Mucosa of descending colon (tissue), 3 donors: Measurements from ENCODE around the gene ULK1. TPM values are rescaled to one million over a fixed set of nuclear protein-coding genes. Genes with fewer than 3 reads are reported as not detected.

Experiments used
- ATAC-seq: fragments of 200-7000 bp; cut with Tn5 transposase; one replicate; pipeline ENCODE4 v1.9.1; 2020; ENCODE audit warnings: mild to moderate bottlenecking, moderate library complexity
- DNase-seq, 3 donors: peaks; one replicate each; pipeline ENCODE4 v3.0.0-alpha.2; 2020
- H3K36me3 ChIP-seq: fragments of 200-600 bp; one replicate; pipeline ENCODE4 v1.8.0; 2021; ENCODE audit warnings: low read depth, mild to moderate bottlenecking
- H3K4me1 ChIP-seq: fragments of 200-600 bp; one replicate; pipeline ENCODE4 v1.8.0; 2021; ENCODE audit warnings: low read depth, mild to moderate bottlenecking
- H3K4me3 ChIP-seq: fragments of 200-600 bp; one replicate; pipeline ENCODE4 v1.8.0; 2021; ENCODE audit warnings: mild to moderate bottlenecking
- H3K9me3 ChIP-seq: fragments of 200-600 bp; one replicate; pipeline ENCODE4 v1.8.0; 2021; ENCODE audit warnings: mild to moderate bottlenecking
- intact Hi-C, 2 donors: fragments of 100-400 bp; cut with DNase I in 1 of 2; cut with micrococcal nuclease in 1 of 2; formaldehyde crosslinking; loops; one replicate each; pipeline versions ENCODE4 v1.11.0 to v1.11.1; 2022; cut with DNase I, micrococcal nuclease
- total RNA-seq, 3 donors: library from RNA; stranded (reverse); fragmentation: NEBNext Ultra II Directional in 2 of 3; extraction: Animal tissue kit (Norgen Biotek cat#: 25700) in 2 of 3; gene quantifications; one replicate each; pipeline versions ENCODE4 v1.2.1 to v1.2.4, GENCODE V29; 2021 to 2023
- TF ChIP-seq, protein P1 (sequence below): fragments of 200-600 bp; IDR thresholded peaks from one replicate; pipeline ENCODE4 v1.8.0; 2022; ENCODE audit warnings: antibody characterized with exemption, mild to moderate bottlenecking
- donor health status: DM: no; HTN: no; CAD: no; lungs with moderate emphysema.
- donor health status: DM: no; HTN: no; CAD: no.
- donor health status: DM: no; HTN: yes; CAD: no.

ULK1 gene
- total RNA-seq, 3 donors from 2014 or later = 20.0 to 60.4 (median 28.3) TPM

DNA sequence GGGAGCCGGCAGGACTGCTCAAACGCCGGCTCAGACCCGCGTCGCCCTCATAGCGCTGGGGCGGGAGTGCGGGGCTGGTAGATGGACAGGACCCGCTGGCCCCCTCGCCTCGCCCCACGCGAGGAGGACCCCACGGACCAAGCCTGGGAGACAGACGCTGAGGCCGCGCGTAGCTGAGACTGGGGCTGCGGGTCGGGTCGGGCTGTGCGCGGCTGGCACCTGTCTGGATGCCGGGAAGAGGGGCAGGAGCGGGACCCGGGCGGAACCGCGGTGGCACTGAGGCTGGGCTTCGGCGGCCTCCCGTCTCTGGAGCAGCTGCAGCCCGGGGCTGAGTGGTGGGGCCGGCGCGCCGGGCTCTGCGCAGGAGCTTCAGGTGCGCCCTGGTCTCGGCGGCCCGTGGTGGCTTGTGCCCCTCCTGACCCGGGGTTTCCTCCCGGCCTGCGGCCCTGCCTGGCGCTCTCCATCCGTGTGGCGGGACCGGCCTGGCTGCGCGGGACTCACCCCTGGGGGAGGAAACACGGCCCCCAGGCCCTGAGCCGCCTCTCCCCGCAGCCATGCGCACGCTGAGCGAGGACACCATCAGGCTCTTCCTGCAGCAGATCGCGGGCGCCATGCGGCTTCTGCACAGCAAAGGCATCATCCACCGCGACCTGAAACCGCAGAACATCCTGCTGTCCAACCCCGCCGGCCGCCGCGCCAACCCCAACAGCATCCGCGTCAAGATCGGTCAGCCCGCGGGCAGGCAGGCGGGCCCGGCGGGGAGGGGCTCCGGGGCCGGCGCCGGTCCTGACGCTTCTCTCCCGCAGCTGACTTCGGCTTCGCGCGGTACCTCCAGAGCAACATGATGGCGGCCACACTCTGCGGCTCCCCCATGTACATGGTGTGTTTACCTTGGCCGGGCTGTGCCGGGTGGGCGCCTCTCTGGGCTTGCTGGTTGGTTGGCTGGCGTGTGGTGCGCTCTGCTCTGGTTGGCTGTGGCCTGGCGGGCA lies 14.0 kb downstream of the ULK1 start:
- ATAC-seq = no peak

DNA sequence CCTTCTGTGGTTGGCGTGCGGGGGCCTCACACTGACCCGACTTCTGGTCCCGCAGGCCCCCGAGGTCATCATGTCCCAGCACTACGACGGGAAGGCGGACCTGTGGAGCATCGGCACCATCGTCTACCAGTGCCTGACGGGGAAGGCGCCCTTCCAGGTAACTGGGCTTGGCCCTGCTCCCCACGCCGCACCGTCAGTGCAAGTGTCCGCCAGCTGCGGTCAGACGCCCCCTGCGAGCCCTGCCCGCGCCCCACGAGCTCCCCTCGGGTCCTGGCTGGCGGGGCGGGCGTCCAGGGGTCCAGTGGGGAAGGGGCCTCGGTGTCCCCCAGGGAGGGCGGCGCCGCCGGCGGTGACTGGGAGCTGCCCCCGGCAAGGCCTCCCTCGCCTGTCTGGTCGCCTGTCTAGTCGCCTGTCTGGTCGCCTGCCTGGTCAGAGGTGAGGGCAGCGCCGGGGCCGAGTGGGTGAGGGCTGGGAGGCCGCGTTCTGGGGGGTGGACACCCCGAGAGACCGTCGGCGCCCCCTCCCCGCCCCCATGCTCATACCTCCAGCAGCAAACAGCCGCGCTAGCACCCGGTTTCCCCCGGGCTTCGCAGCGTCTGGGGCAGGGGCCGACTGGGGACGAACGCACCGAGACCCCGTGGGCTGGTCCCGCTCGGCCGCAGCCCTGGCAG lies 14.8 kb downstream of the ULK1 start:
- no peak overlapping the region for H3K4me3 ChIP-seq
- no peaks in the 10 kb centered on the region for H3K9me3 ChIP-seq
- no peaks in the 10 kb centered on the region for H3K4me1 ChIP-seq
- H3K36me3 ChIP-seq = peaks cover 9% of the 10 kb centered on the region
- ATAC-seq (no peak), DNase-seq (no peak)
- intact Hi-C loops = no loop called here
- TF ChIP-seq, protein P1, sequence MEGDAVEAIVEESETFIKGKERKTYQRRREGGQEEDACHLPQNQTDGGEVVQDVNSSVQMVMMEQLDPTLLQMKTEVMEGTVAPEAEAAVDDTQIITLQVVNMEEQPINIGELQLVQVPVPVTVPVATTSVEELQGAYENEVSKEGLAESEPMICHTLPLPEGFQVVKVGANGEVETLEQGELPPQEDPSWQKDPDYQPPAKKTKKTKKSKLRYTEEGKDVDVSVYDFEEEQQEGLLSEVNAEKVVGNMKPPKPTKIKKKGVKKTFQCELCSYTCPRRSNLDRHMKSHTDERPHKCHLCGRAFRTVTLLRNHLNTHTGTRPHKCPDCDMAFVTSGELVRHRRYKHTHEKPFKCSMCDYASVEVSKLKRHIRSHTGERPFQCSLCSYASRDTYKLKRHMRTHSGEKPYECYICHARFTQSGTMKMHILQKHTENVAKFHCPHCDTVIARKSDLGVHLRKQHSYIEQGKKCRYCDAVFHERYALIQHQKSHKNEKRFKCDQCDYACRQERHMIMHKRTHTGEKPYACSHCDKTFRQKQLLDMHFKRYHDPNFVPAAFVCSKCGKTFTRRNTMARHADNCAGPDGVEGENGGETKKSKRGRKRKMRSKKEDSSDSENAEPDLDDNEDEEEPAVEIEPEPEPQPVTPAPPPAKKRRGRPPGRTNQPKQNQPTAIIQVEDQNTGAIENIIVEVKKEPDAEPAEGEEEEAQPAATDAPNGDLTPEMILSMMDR = no peak

More for the DNA sequence above, 14.0 kb downstream of the ULK1 start:
- H3K9me3 ChIP-seq = no peaks in the 10 kb centered on the region
- intact Hi-C loops = no loop called here
- peaks cover 9% of the 10 kb centered on the region for H3K36me3 ChIP-seq
- no peaks in the 10 kb centered on the region for H3K4me1 ChIP-seq
- no peak overlapping the region for H3K4me3 ChIP-seq
- TF ChIP-seq, protein P1 = no peak
- DNase-seq = no peak

DNA sequence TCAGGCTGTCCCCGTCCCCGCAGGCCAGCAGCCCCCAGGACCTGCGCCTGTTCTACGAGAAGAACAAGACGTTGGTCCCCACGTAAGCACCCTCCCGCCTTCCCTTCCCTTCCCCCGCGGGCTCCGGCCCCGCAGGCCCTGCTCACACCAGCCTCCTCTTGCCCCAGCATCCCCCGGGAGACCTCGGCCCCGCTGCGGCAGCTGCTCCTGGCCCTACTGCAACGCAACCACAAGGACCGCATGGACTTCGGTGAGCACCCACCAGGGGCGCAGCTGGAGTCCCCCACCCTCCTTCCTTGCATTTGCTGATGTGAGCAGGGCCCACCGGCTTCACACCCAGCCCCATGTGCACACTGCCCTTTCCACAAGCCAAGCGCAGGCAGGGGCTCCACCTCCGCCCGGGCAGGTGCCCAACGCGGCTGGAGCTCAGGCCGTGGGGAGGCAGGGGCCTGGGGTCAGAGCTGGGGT lies 15.4 kb downstream of the ULK1 start:
- H3K4me3 ChIP-seq = no peak overlapping the region
- no peaks in the 10 kb centered on the region for H3K4me1 ChIP-seq
- TF ChIP-seq, protein P1 = no peak
- H3K9me3 ChIP-seq = no peaks in the 10 kb centered on the region
- DNase-seq = no peak
- peaks cover 9% of the 10 kb centered on the region for H3K36me3 ChIP-seq
- ATAC-seq = no peak
- intact Hi-C loops = no loop called here

DNA sequence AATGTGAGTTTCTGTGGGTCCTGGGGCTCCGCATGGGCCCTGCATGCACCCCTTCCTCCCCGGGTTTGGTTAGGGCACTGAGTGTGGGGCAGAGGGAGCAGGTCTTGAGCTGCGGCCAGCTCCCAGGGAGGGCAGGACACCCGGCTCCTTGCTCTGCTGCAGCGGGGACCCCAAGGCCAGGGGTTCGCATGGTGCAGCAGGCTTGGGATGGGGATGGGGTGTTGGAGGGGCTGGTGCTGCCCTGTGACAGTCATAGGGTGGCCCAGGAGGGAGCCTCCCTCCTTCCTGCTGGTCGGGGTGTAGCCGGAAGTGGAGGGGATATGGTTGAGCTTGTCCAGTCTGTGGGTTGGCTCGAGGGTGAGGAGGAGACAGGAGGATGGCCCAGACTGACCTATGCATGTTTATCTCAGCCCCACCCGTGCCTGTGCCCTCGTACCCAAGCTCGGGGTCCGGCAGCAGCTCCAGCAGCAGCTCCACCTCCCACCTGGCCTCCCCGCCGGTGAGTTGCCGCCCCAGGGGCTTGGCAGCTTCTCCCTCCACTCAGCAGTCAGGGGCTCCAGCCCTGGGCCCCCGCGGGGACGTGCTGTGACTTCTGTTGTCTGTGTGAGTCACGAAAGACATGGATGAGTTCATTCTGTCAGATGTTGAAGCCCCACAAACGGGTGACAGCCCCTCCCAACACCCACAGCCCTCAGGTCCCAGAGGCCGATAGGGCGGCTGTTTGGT lies 16.0 kb downstream of the ULK1 start:
- Histone ChIP-seq H3K4me1 (no peaks in the 10 kb centered on the region), H3K36me3 (peaks cover 9% of the 10 kb centered on the region), H3K9me3 (no peaks in the 10 kb centered on the region), H3K4me3 (no peak overlapping the region)
- ATAC-seq (no peak), DNase-seq (no peak)
- intact Hi-C loops = no loop called here
- TF ChIP-seq, protein P1 = no peak

DNA sequence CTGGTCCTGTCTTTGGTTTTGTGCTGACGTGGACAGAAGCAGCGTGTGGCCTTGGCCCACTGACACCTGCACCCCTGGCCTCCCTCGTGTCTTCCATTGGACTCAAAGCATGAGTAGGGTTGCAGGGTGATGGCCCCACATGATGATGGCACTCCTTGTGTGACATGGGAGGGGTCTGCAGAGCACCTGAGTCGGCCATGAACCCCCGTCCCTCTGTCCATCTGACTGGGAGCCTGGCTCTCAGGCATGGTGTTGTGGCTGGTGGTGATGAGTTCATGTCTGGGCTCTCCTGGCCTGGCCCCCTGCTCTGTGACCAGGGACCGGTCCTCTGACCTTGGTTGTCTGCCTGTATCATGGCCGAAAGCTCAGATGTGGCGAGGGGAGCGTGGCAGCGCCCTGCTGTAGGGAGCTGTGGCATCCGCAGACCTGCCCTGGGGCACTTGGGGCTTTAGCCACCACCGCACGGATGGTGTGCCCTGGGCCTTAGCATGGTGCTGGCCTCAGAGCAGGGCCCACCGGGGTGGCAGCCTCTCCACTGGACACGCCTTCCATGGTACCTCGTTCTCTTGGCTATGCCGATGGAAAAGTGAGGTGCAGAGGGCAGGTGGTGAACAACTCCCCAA lies 16.7 kb downstream of the ULK1 start:
- no peaks in the 10 kb centered on the region for H3K9me3 ChIP-seq
- no peak for ATAC-seq

More for the DNA sequence above, 16.7 kb downstream of the ULK1 start:
- no peak overlapping the region for H3K4me3 ChIP-seq
- no peak for DNase-seq
- intact Hi-C loops = no loop called here
- TF ChIP-seq, protein P1 = no peak
- H3K4me1 ChIP-seq = no peaks in the 10 kb centered on the region
- H3K36me3 ChIP-seq = peaks cover 9% of the 10 kb centered on the region
